PC-3 (cell line): Measurements from ENCODE around the gene AGPAT1. TPM values are rescaled to one million over a fixed set of nuclear protein-coding genes. Genes with fewer than 3 reads are reported as not detected.

ENCODE experiments used
- ATAC-seq: fragments of 200-7000 bp; cut with Tn5 transposase; 2 replicates; pipeline ENCODE4 v1.9.1; 2020; ENCODE audit warnings: mild to moderate bottlenecking, moderate library complexity
- BruUV-seq: library from RNA; stranded (reverse); fragments of 400-500 nt; replicated peaks from 2 replicates; lab custom pipeline; 2021; lab: Mats Ljungman, UMichigan
- CTCF ChIA-PET: fragments of 300-600 bp; sonication (Branson Sonifier 250); formaldehyde crosslinking; loops from one replicate; lab custom pipeline; 2022; ENCODE audit warnings: antibody characterized with exemption; lab: Charles Lee
- POLR2A ChIA-PET: fragments of 300-600 bp; sonication (Branson Sonifier 250); formaldehyde crosslinking; loops from one replicate; lab custom pipeline; 2022; ENCODE audit warnings: antibody characterized with exemption; ENCODE audit not compliant: unreplicated experiment; lab: Charles Lee
- DNase-seq: peaks from one replicate; pipeline ENCODE4 v3.0.0-alpha.2; 2015
- H2AFZ ChIP-seq: fragments of 300-600 bp; sonication (generic); 2 replicates; pipeline ENCODE4 v1.6.0; 2016; ENCODE audit warnings: antibody characterized with exemption, low read length
- H3F3A ChIP-seq: fragments of 300-600 bp; sonication (generic); one replicate; pipeline ENCODE4 v1.6.0; 2017; ENCODE audit warnings: antibody characterized with exemption, low read length, control low read depth, mild to moderate bottlenecking; ENCODE audit not compliant: unreplicated experiment
- H3K27ac ChIP-seq: fragments of 300-600 bp; sonication (generic); 2 replicates; pipeline ENCODE4 v1.5.1; 2016; ENCODE audit warnings: mild to moderate bottlenecking, low read length
- H3K27me3 ChIP-seq: fragments of 300-600 bp; sonication (generic); 2 replicates; pipeline ENCODE4 v1.6.1; 2016; ENCODE audit warnings: low read length, mixed read lengths
- H3K36me3 ChIP-seq: fragments of 300-600 bp; sonication (generic); 2 replicates; pipeline ENCODE4 v1.6.1; 2016; ENCODE audit warnings: low read depth, mixed run types, low read length, mixed read lengths
- H3K4me1 ChIP-seq: fragments of 300-600 bp; sonication (generic); 2 replicates; pipeline ENCODE4 v1.5.1; 2016; ENCODE audit warnings: low read length; ENCODE audit not compliant: insufficient read depth
- H3K4me2 ChIP-seq: fragments of 300-600 bp; sonication (generic); 2 replicates; pipeline ENCODE4 v1.6.0; 2016; ENCODE audit warnings: low read length
- H3K4me3 ChIP-seq: fragments of 300-600 bp; sonication (generic); 2 replicates; pipeline ENCODE4 v1.5.1; 2016; ENCODE audit warnings: mild to moderate bottlenecking, low read length, mixed read lengths
- H3K79me2 ChIP-seq: fragments of 300-600 bp; sonication (generic); 2 replicates; pipeline ENCODE4 v1.6.1; 2017; ENCODE audit warnings: low read length, mixed read lengths
- H3K9ac ChIP-seq: fragments of 300-600 bp; sonication (generic); 2 replicates; pipeline ENCODE4 v1.6.0; 2016; ENCODE audit warnings: mild to moderate bottlenecking, low read length
- H3K9me2 ChIP-seq: fragments of 300-600 bp; sonication (generic); replicated peaks from 2 replicates; pipeline ENCODE4 v1.6.1; 2016; ENCODE audit warnings: mixed run types, low read length, mixed read lengths
- H3K9me3 ChIP-seq: fragments of 300-600 bp; sonication (generic); 2 replicates; pipeline ENCODE4 v1.6.1; 2016; ENCODE audit warnings: low read length, mixed read lengths
- H4K20me1 ChIP-seq: fragments of 300-600 bp; sonication (generic); 2 replicates; pipeline ENCODE4 v1.6.1; 2016; ENCODE audit warnings: low read length, mixed read lengths
- CTCF ChIP-seq: fragments of 300-600 bp; sonication (generic); conservative IDR thresholded peaks from 2 replicates; pipeline ENCODE4 v1.5.1; 2017; ENCODE audit warnings: antibody characterized with exemption, low read depth, mild to moderate bottlenecking, low read length
- EZH2 ChIP-seq: fragments of 300-600 bp; sonication (generic); IDR thresholded peaks from one replicate; pipeline ENCODE4 v1.6.1; 2017; ENCODE audit warnings: antibody characterized with exemption, mild to moderate bottlenecking, low read length; ENCODE audit not compliant: unreplicated experiment
- EZH2phosphoT487 ChIP-seq: fragments of 300-600 bp; sonication (generic); IDR thresholded peaks from 2 replicates; pipeline ENCODE4 v1.6.1; 2018; ENCODE audit warnings: mild to moderate bottlenecking, antibody characterized with exemption, low read length, borderline replicate concordance
- intact Hi-C: fragments of 100-400 bp; cut with micrococcal nuclease; formaldehyde crosslinking; loops from 2 replicates; pipeline ENCODE4 v1.9.0; 2023
- total RNA-seq: library from RNA; depleted of rRNA; stranded (reverse); fragments of >200 nt; gene quantifications from 2 replicates; pipeline ENCODE4 v1.2.3, GENCODE V29; 2014

The AGPAT1 gene
- total RNA-seq, 1 experiment from 2014 or later = 59.6 TPM

GRCh38 chr6:32167154-32167760, 8.6 kb downstream of the AGPAT1 start:
- Histone ChIP-seq H3K4me1 (no peaks in the 10 kb centered on the region), H3K4me3 (no peak overlapping the region), H3K9me2 (no peaks in the 10 kb centered on the region), H3K9me3 (no peaks in the 10 kb centered on the region), H4K20me1 (no peaks in the 10 kb centered on the region), H3K27ac (no peak overlapping the region), H3K9ac (no peak overlapping the region), H3K79me2 (no peaks in the 10 kb centered on the region), H2AFZ (no peak overlapping the region), H3F3A (no peaks in the 10 kb centered on the region), H3K4me2 (no peak overlapping the region), H3K36me3 (peaks cover 16% of the 10 kb centered on the region; the same call in 1 of the 2 replicates), H3K27me3 (no peaks in the 10 kb centered on the region)
- no peak for DNase-seq
- ChIA-PET CTCF (no interaction called here), POLR2A (no interaction called here)
- no TSS peak for BruUV-seq
- no peak for ATAC-seq
- intact Hi-C loops = no loop called here
- TF ChIP-seq EZH2phosphoT487 (no peak), EZH2 (no peak), CTCF (no peak)

GRCh38 chr6:32166411-32167061, 9.3 kb downstream of the AGPAT1 start:
- no peak overlapping the region for H3K4me2 ChIP-seq
- peaks cover 16% of the 10 kb centered on the region; the same call in 1 of the 2 replicates for H3K36me3 ChIP-seq
- ATAC-seq (no peak), DNase-seq (no peak)
- no peak overlapping the region for H3K27ac ChIP-seq
- no peak overlapping the region for H3K9ac ChIP-seq
- TF ChIP-seq CTCF (no peak), EZH2phosphoT487 (no peak), EZH2 (no peak)
- intact Hi-C loops = no loop called here
- ChIA-PET CTCF (no interaction called here), POLR2A (no interaction called here)
- no peaks in the 10 kb centered on the region for H3F3A ChIP-seq
- no peaks in the 10 kb centered on the region for H3K9me2 ChIP-seq
- no peaks in the 10 kb centered on the region for H3K79me2 ChIP-seq
- H3K4me3 ChIP-seq = no peak overlapping the region
- H3K4me1 ChIP-seq = no peaks in the 10 kb centered on the region
- no peak overlapping the region for H2AFZ ChIP-seq
- no peaks in the 10 kb centered on the region for H4K20me1 ChIP-seq
- no peaks in the 10 kb centered on the region for H3K27me3 ChIP-seq
- BruUV-seq = no TSS peak
- H3K9me3 ChIP-seq = no peaks in the 10 kb centered on the region

GRCh38 chr6:32164295-32164694, 11.6 kb downstream of the AGPAT1 start, which contains the start of gene EGFL8:
TSS of gene EGFL8 (plus strand) at chr6:32164595. CDS start at chr6:32166166, 1,571 bp downstream.
- Histone ChIP-seq H3K4me3 (no peak within 1 kb of the TSS), H3K27me3 (no peaks in the 10 kb centered on the region), H3K9ac (no peak within 1 kb of the TSS), H3K79me2 (no peaks in the 10 kb centered on the region), H3K9me3 (no peaks in the 10 kb centered on the region), H3K9me2 (no peaks in the 10 kb centered on the region), H3K4me2 (no peak within 1 kb of the TSS), H3K36me3 (peaks cover 14% of the 10 kb centered on the region; the same call in 1 of the 2 replicates), H3K4me1 (no peaks in the 10 kb centered on the region), H4K20me1 (no peaks in the 10 kb centered on the region), H3K27ac (no peak within 1 kb of the TSS), H2AFZ (no peak within 1 kb of the TSS), H3F3A (no peaks in the 10 kb centered on the region)
- POLR2A ChIA-PET = no interaction called here
- BruUV-seq = no TSS peak
- ATAC-seq (no peak), DNase-seq (no peak)
- CTCF ChIA-PET = no interaction called here
- TF ChIP-seq EZH2phosphoT487 = no peak
- no peak for TF ChIP-seq CTCF
- no peak for TF ChIP-seq EZH2
- intact Hi-C loops = no loop called here
